ENCODE measurements around the gene PDCD5.
"Not testable (repeated sequence)": the region's sequence is repeated elsewhere in the genome, so short reads cannot be mapped to it uniquely, and the experiment has no call there.

Gene PDCD5

GRCh38 chr19:32580901-32581704 lies at the start of gene PDCD5:
Gene PDCD5, plus strand, starts transcription at chr19:32581190. Its CDS starts 72 bp downstream, at chr19:32581262.
- peak within 1 kb of the TSS; percentile 90 for H3K9ac ChIP-seq (ENCODE audit: low read depth, low read length)
- H3K4me1 ChIP-seq (ENCODE audit: insufficient read depth, low read length): no peaks in the 10 kb centered on the region
- no peaks in the 10 kb centered on the region for H3K9me3 ChIP-seq (ENCODE audit: insufficient read depth, low read depth, low read length)
- peak within 1 kb of the TSS; percentile 85 for H3K4me3 ChIP-seq (ENCODE audit: low read length)
- H3K27me3 ChIP-seq (ENCODE audit: insufficient read depth, low read length): peaks cover 16% of the 10 kb centered on the region
- H3K36me3 ChIP-seq (ENCODE audit: insufficient read depth, low read depth, low read length): peaks cover 37% of the 10 kb centered on the region
- H3K27ac ChIP-seq (ENCODE audit: low read length): peak within 1 kb of the TSS; percentile 84

- Histone ChIP-seq H3K9ac (ENCODE audit: low read depth, low read length) (no peak overlapping the region), H3K4me3 (ENCODE audit: low read length) (no peak overlapping the region), H3K27ac (ENCODE audit: low read length) (no peak overlapping the region), H3K4me1 (ENCODE audit: insufficient read depth, low read length) (no peaks in the 10 kb centered on the region), H3K36me3 (ENCODE audit: insufficient read depth, low read depth, low read length) (no peaks in the 10 kb centered on the region), H3K9me3 (ENCODE audit: insufficient read depth, low read depth, low read length) (peaks cover 22% of the 10 kb centered on the region), H3K27me3 (ENCODE audit: insufficient read depth, low read length) (no peaks in the 10 kb centered on the region)
These were observed 48.8 kb upstream of the PDCD5 start for GRCh38 chr19:32532233-32532632.

GRCh38 chr19:32537580-32537979 lies 43.4 kb upstream of the PDCD5 start:
- Histone ChIP-seq H3K4me3 (ENCODE audit: low read length) (no peak overlapping the region), H3K9ac (ENCODE audit: low read depth, low read length) (no peak overlapping the region), H3K27me3 (ENCODE audit: insufficient read depth, low read length) (no peaks in the 10 kb centered on the region), H3K9me3 (ENCODE audit: insufficient read depth, low read depth, low read length) (peaks cover 13% of the 10 kb centered on the region), H3K4me1 (ENCODE audit: insufficient read depth, low read length) (no peaks in the 10 kb centered on the region), H3K36me3 (ENCODE audit: insufficient read depth, low read depth, low read length) (no peaks in the 10 kb centered on the region), H3K27ac (ENCODE audit: low read length) (no peak overlapping the region)

- H3K9ac ChIP-seq (ENCODE audit: low read depth, low read length): no peak overlapping the region
- H3K4me1 ChIP-seq (ENCODE audit: insufficient read depth, low read length): no peaks in the 10 kb centered on the region
- no peak overlapping the region for H3K4me3 ChIP-seq (ENCODE audit: low read length)
- no peaks in the 10 kb centered on the region for H3K27me3 ChIP-seq (ENCODE audit: insufficient read depth, low read length)
- no peaks in the 10 kb centered on the region for H3K36me3 ChIP-seq (ENCODE audit: insufficient read depth, low read depth, low read length)
- H3K27ac ChIP-seq (ENCODE audit: low read length): no peak overlapping the region
- peaks cover 6% of the 10 kb centered on the region; the same call in 1 of the 2 replicates for H3K9me3 ChIP-seq (ENCODE audit: insufficient read depth, low read depth, low read length)
These were observed 41.6 kb upstream of the PDCD5 start for GRCh38 chr19:32539240-32539916.

- no peaks in the 10 kb centered on the region for H3K4me1 ChIP-seq (ENCODE audit: insufficient read depth, low read length)
- H3K27me3 ChIP-seq (ENCODE audit: insufficient read depth, low read length): no peaks in the 10 kb centered on the region
- H3K4me3 ChIP-seq (ENCODE audit: low read length): no peak overlapping the region
- H3K9me3 ChIP-seq (ENCODE audit: insufficient read depth, low read depth, low read length): no peaks in the 10 kb centered on the region
- no peaks in the 10 kb centered on the region for H3K36me3 ChIP-seq (ENCODE audit: insufficient read depth, low read depth, low read length)
- no peak overlapping the region for H3K9ac ChIP-seq (ENCODE audit: low read depth, low read length)
- H3K27ac ChIP-seq (ENCODE audit: low read length): no peak overlapping the region
These were observed 40.4 kb upstream of the PDCD5 start for GRCh38 chr19:32540621-32541020.

GRCh38 chr19:32541376-32541775 lies 39.6 kb upstream of the PDCD5 start:
- not testable (repeated sequence) for H3K9me3 ChIP-seq (ENCODE audit: insufficient read depth, low read depth, low read length); H3K9ac ChIP-seq (ENCODE audit: low read depth, low read length); H3K36me3 ChIP-seq (ENCODE audit: insufficient read depth, low read depth, low read length); H3K27me3 ChIP-seq (ENCODE audit: insufficient read depth, low read length); H3K4me1 ChIP-seq (ENCODE audit: insufficient read depth, low read length); H3K27ac ChIP-seq (ENCODE audit: low read length); H3K4me3 ChIP-seq (ENCODE audit: low read length)

- no peak overlapping the region for H3K4me3 ChIP-seq (ENCODE audit: low read length)
- no peak overlapping the region for H3K27ac ChIP-seq (ENCODE audit: low read length)
- no peak overlapping the region for H3K9ac ChIP-seq (ENCODE audit: low read depth, low read length)
- no peaks in the 10 kb centered on the region for H3K27me3 ChIP-seq (ENCODE audit: insufficient read depth, low read length)
- no peaks in the 10 kb centered on the region for H3K9me3 ChIP-seq (ENCODE audit: insufficient read depth, low read depth, low read length)
- H3K36me3 ChIP-seq (ENCODE audit: insufficient read depth, low read depth, low read length): no peaks in the 10 kb centered on the region
- H3K4me1 ChIP-seq (ENCODE audit: insufficient read depth, low read length): no peaks in the 10 kb centered on the region
These were observed 38.4 kb upstream of the PDCD5 start for GRCh38 chr19:32542477-32543108.

GRCh38 chr19:32543115-32543900 lies 37.7 kb upstream of the PDCD5 start:
- Histone ChIP-seq H3K27ac (ENCODE audit: low read length) (no peak overlapping the region), H3K4me3 (ENCODE audit: low read length) (no peak overlapping the region), H3K36me3 (ENCODE audit: insufficient read depth, low read depth, low read length) (no peaks in the 10 kb centered on the region), H3K4me1 (ENCODE audit: insufficient read depth, low read length) (no peaks in the 10 kb centered on the region), H3K9me3 (ENCODE audit: insufficient read depth, low read depth, low read length) (no peaks in the 10 kb centered on the region), H3K27me3 (ENCODE audit: insufficient read depth, low read length) (no peaks in the 10 kb centered on the region), H3K9ac (ENCODE audit: low read depth, low read length) (no peak overlapping the region)

- no peaks in the 10 kb centered on the region for H3K9me3 ChIP-seq (ENCODE audit: insufficient read depth, low read depth, low read length)
- no peaks in the 10 kb centered on the region for H3K4me1 ChIP-seq (ENCODE audit: insufficient read depth, low read length)
- H3K36me3 ChIP-seq (ENCODE audit: insufficient read depth, low read depth, low read length): no peaks in the 10 kb centered on the region
- H3K4me3 ChIP-seq (ENCODE audit: low read length): no peak overlapping the region
- no peak overlapping the region for H3K27ac ChIP-seq (ENCODE audit: low read length)
- no peak overlapping the region for H3K9ac ChIP-seq (ENCODE audit: low read depth, low read length)
- H3K27me3 ChIP-seq (ENCODE audit: insufficient read depth, low read length): no peaks in the 10 kb centered on the region
These were observed 36.1 kb upstream of the PDCD5 start for GRCh38 chr19:32544917-32545316.

GRCh38 chr19:32550666-32551065 lies 30.3 kb upstream of the PDCD5 start:
- Histone ChIP-seq H3K27me3 (ENCODE audit: insufficient read depth, low read length) (no peaks in the 10 kb centered on the region), H3K27ac (ENCODE audit: low read length) (no peak overlapping the region), H3K36me3 (ENCODE audit: insufficient read depth, low read depth, low read length) (no peaks in the 10 kb centered on the region), H3K4me3 (ENCODE audit: low read length) (no peak overlapping the region), H3K4me1 (ENCODE audit: insufficient read depth, low read length) (no peaks in the 10 kb centered on the region), H3K9ac (ENCODE audit: low read depth, low read length) (no peak overlapping the region), H3K9me3 (ENCODE audit: insufficient read depth, low read depth, low read length) (no peaks in the 10 kb centered on the region)

GRCh38 chr19:32555786-32556185 lies 25.2 kb upstream of the PDCD5 start:
- Histone ChIP-seq H3K27me3 (ENCODE audit: insufficient read depth, low read length) (no peaks in the 10 kb centered on the region), H3K36me3 (ENCODE audit: insufficient read depth, low read depth, low read length) (no peaks in the 10 kb centered on the region), H3K9ac (ENCODE audit: low read depth, low read length) (no peak overlapping the region), H3K4me3 (ENCODE audit: low read length) (no peak overlapping the region), H3K27ac (ENCODE audit: low read length) (no peak overlapping the region), H3K9me3 (ENCODE audit: insufficient read depth, low read depth, low read length) (no peaks in the 10 kb centered on the region), H3K4me1 (ENCODE audit: insufficient read depth, low read length) (no peaks in the 10 kb centered on the region)
